Measurements from ENCODE around the gene ZDHHC7. TPM values are rescaled to one million over a fixed set of nuclear protein-coding genes. Genes with fewer than 3 reads are reported as not detected.

The ZDHHC7 gene
- total and polyA plus RNA-seq, 9 of the 15 experiments (the other 6 are each of a cell fraction or from before 2014, with no cell fraction given): 1.7 to 49.7 (median 37.4) TPM

GRCh38 chr16:84963066-84963465, 48.3 kb downstream of the ZDHHC7 start (continued):
- TF ChIP-seq, protein P1, sequence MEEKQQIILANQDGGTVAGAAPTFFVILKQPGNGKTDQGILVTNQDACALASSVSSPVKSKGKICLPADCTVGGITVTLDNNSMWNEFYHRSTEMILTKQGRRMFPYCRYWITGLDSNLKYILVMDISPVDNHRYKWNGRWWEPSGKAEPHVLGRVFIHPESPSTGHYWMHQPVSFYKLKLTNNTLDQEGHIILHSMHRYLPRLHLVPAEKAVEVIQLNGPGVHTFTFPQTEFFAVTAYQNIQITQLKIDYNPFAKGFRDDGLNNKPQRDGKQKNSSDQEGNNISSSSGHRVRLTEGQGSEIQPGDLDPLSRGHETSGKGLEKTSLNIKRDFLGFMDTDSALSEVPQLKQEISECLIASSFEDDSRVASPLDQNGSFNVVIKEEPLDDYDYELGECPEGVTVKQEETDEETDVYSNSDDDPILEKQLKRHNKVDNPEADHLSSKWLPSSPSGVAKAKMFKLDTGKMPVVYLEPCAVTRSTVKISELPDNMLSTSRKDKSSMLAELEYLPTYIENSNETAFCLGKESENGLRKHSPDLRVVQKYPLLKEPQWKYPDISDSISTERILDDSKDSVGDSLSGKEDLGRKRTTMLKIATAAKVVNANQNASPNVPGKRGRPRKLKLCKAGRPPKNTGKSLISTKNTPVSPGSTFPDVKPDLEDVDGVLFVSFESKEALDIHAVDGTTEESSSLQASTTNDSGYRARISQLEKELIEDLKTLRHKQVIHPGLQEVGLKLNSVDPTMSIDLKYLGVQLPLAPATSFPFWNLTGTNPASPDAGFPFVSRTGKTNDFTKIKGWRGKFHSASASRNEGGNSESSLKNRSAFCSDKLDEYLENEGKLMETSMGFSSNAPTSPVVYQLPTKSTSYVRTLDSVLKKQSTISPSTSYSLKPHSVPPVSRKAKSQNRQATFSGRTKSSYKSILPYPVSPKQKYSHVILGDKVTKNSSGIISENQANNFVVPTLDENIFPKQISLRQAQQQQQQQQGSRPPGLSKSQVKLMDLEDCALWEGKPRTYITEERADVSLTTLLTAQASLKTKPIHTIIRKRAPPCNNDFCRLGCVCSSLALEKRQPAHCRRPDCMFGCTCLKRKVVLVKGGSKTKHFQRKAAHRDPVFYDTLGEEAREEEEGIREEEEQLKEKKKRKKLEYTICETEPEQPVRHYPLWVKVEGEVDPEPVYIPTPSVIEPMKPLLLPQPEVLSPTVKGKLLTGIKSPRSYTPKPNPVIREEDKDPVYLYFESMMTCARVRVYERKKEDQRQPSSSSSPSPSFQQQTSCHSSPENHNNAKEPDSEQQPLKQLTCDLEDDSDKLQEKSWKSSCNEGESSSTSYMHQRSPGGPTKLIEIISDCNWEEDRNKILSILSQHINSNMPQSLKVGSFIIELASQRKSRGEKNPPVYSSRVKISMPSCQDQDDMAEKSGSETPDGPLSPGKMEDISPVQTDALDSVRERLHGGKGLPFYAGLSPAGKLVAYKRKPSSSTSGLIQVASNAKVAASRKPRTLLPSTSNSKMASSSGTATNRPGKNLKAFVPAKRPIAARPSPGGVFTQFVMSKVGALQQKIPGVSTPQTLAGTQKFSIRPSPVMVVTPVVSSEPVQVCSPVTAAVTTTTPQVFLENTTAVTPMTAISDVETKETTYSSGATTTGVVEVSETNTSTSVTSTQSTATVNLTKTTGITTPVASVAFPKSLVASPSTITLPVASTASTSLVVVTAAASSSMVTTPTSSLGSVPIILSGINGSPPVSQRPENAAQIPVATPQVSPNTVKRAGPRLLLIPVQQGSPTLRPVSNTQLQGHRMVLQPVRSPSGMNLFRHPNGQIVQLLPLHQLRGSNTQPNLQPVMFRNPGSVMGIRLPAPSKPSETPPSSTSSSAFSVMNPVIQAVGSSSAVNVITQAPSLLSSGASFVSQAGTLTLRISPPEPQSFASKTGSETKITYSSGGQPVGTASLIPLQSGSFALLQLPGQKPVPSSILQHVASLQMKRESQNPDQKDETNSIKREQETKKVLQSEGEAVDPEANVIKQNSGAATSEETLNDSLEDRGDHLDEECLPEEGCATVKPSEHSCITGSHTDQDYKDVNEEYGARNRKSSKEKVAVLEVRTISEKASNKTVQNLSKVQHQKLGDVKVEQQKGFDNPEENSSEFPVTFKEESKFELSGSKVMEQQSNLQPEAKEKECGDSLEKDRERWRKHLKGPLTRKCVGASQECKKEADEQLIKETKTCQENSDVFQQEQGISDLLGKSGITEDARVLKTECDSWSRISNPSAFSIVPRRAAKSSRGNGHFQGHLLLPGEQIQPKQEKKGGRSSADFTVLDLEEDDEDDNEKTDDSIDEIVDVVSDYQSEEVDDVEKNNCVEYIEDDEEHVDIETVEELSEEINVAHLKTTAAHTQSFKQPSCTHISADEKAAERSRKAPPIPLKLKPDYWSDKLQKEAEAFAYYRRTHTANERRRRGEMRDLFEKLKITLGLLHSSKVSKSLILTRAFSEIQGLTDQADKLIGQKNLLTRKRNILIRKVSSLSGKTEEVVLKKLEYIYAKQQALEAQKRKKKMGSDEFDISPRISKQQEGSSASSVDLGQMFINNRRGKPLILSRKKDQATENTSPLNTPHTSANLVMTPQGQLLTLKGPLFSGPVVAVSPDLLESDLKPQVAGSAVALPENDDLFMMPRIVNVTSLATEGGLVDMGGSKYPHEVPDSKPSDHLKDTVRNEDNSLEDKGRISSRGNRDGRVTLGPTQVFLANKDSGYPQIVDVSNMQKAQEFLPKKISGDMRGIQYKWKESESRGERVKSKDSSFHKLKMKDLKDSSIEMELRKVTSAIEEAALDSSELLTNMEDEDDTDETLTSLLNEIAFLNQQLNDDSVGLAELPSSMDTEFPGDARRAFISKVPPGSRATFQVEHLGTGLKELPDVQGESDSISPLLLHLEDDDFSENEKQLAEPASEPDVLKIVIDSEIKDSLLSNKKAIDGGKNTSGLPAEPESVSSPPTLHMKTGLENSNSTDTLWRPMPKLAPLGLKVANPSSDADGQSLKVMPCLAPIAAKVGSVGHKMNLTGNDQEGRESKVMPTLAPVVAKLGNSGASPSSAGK (IDR thresholded peaks at IDR 0.05): no peak
- no peak for TF ChIP-seq BCL6 (CRISPR knock-in tag; IDR thresholded peaks at IDR 0.05)
- TF ChIP-seq, protein P2, sequence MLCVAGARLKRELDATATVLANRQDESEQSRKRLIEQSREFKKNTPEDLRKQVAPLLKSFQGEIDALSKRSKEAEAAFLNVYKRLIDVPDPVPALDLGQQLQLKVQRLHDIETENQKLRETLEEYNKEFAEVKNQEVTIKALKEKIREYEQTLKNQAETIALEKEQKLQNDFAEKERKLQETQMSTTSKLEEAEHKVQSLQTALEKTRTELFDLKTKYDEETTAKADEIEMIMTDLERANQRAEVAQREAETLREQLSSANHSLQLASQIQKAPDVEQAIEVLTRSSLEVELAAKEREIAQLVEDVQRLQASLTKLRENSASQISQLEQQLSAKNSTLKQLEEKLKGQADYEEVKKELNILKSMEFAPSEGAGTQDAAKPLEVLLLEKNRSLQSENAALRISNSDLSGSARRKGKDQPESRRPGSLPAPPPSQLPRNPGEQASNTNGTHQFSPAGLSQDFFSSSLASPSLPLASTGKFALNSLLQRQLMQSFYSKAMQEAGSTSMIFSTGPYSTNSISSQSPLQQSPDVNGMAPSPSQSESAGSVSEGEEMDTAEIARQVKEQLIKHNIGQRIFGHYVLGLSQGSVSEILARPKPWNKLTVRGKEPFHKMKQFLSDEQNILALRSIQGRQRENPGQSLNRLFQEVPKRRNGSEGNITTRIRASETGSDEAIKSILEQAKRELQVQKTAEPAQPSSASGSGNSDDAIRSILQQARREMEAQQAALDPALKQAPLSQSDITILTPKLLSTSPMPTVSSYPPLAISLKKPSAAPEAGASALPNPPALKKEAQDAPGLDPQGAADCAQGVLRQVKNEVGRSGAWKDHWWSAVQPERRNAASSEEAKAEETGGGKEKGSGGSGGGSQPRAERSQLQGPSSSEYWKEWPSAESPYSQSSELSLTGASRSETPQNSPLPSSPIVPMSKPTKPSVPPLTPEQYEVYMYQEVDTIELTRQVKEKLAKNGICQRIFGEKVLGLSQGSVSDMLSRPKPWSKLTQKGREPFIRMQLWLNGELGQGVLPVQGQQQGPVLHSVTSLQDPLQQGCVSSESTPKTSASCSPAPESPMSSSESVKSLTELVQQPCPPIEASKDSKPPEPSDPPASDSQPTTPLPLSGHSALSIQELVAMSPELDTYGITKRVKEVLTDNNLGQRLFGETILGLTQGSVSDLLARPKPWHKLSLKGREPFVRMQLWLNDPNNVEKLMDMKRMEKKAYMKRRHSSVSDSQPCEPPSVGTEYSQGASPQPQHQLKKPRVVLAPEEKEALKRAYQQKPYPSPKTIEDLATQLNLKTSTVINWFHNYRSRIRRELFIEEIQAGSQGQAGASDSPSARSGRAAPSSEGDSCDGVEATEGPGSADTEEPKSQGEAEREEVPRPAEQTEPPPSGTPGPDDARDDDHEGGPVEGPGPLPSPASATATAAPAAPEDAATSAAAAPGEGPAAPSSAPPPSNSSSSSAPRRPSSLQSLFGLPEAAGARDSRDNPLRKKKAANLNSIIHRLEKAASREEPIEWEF (CRISPR knock-in tag; IDR thresholded peaks at IDR 0.05): no peak
- no peak for TF ChIP-seq ZNF583 (CRISPR knock-in tag; IDR thresholded peaks at IDR 0.05)
- no peak for TF ChIP-seq ZNF165 (CRISPR knock-in tag; IDR thresholded peaks at IDR 0.05; ENCODE audit: borderline replicate concordance)
- no peak for TF ChIP-seq HEY1 (CRISPR knock-in tag; IDR thresholded peaks at IDR 0.05; ENCODE audit: borderline replicate concordance)
- TF ChIP-seq, protein P3, sequence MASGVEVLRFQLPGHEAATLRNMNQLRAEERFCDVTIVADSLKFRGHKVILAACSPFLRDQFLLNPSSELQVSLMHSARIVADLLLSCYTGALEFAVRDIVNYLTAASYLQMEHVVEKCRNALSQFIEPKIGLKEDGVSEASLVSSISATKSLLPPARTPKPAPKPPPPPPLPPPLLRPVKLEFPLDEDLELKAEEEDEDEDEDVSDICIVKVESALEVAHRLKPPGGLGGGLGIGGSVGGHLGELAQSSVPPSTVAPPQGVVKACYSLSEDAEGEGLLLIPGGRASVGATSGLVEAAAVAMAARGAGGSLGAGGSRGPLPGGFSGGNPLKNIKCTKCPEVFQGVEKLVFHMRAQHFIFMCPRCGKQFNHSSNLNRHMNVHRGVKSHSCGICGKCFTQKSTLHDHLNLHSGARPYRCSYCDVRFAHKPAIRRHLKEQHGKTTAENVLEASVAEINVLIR (CRISPR knock-in tag; IDR thresholded peaks at IDR 0.05): no peak
- TF ChIP-seq ZNF347 (CRISPR knock-in tag; IDR thresholded peaks at IDR 0.05; ENCODE audit: low read depth): no peak
- TF ChIP-seq SRSF7 (optimal IDR thresholded peaks at IDR 0.05; ENCODE audit: low read depth, low read length): no peak
- TF ChIP-seq RBM39 (optimal IDR thresholded peaks at IDR 0.05; ENCODE audit: low read depth, low read length): no peak
- no peak for TF ChIP-seq ZNF274 (IDR thresholded peaks at IDR 0.05; ENCODE audit: borderline replicate concordance, low read depth, low read length)

Data from K562 (cell line).